ENCODE measurements around the gene SSBP3.
A peak's percentile ranks its signal among the peaks of the same experiment; 100 is the strongest.

SSBP3 gene

DNA sequence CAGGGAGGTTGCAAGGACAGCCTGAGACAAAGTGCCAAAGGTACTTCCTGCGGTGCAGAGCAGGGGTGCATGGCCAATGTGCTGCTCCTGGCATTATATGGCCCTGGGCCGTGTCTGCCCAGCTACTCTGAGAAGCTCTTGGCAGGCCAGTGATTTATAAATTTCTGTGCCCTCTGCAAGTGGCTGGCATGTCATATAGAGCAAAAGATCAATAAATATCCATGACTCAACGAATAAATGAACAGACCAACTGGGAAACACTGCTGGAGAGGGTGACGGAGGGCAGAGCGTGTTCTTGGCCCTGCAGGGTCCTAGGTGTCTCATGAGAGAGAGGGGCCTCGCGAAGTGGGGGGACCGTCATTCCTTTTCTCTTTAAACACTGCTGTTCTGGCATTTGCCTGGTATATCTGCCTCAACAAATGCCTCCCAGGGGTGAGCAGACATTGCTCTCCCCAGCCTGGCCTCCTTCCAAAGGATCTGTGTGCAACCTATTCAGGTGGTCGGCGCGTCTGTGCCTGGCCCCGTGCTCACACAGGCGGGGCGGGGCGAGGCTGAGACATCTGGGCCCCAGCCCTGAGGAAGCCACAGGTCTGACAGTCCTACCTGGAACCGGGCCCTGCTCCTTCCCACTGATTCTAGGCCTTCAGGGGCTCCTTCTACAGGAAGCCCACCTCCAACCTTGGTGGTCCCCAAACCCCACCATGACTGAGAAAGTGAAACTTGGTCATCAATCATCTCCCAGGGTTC lies 123.9 kb downstream of the SSBP3 start:
- no peak for DNase-seq

DNA sequence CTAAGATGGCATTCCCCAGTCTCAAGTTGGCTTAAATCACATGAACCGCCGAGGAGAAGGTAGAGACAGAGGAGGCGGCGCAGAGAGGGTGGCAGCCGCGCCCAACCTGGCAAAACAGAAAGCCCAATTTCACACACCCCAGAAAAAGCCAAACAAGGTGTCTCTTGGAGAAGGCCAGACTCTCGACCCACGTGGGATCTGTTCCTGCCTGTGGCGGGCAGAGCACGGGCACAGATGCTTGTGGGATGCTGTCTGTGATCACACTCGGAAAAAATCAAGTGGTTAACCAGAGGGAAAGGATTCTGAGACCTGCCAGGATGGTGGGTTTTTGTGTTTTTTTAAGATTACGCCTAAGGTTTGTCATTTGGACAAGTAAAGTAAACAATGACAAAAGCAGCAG lies 125.5 kb downstream of the SSBP3 start:
- DNase-seq, result no peak

DNA sequence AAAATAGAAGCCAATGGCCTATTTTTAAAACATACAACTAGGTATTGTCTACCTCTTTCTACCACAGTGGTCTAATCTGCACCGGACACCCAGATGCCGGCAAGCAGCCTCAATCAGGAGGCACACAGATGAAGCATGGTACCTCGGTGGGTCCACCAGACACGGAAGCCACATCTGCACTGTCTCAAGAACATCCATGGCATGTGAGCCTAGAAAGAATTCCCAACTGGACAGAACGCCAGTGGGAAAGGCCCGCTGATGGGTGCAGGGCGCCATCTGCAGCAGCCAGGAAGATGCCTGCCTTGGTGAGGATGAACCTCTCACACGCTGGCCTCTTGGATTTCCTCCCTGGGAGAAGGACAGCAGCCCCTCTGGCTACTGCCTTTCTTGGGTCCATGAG lies 126.7 kb downstream of the SSBP3 start:
- DNase-seq, result no peak

DNA sequence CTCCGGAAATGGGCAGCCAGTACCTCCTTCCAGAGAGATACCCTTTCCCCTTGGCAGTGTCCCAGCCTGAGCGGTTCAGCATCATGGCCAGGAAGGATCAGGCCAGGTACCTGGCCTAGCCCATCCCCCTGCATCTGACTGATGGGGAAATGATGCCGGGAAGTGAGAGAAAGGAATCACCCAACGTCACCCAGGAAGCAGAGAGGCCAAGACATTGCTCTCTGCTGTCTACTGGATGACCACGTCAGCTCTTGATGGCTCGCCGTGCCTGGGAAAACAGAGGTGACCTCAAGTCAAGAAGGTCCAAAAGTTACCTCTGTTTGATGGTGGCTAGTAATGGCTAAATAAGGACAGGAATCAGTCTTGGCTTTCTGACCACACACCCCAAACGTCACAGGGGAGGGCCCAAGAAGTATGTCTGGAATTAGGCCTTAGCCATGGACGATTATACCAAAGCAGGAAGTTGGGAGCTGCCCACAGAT lies 127.2 kb downstream of the SSBP3 start:
- no peak for DNase-seq

DNA sequence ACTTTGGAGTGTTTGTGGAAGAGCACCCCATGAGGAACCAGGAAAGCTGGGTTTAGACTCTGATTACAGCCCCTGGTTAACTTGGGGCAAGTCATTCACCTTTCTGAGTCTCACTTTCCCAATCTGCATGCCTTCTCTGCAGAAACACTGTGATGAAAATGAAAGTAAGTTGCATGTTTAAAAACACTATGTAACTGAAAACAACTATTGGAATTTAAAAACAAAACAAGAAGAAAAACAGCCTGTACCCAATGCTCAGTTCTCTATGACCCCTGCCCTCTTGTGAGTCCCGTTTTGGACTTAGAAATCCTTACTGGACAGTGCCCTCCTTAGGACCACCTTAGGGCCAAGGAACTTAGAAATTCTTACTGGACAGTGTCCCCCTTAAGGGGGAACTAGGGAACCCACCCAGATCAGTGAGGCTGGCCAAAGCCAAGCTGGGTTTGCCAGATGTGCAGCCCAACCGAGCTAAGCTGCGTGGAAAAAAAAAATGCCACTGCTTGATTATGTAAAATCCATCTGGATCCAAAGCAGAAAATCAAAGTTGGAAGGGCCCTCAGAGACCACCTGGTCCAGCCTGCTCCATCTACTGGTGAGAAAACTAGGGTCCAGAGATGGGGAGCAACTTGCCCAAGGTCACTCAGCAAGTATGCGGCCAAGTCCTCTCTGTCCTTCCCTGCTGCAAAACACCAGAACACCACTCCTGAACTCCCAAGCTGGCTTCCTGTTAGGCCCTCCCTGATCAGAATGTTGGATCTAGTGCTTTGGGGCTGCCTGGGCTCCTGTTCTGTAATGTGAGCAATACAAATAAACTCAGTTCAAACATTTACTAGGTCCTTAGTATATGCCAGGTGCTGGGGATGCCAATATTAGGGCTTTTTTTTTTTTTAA lies 128.5 kb downstream of the SSBP3 start:
- DNase-seq, result no peak

DNA sequence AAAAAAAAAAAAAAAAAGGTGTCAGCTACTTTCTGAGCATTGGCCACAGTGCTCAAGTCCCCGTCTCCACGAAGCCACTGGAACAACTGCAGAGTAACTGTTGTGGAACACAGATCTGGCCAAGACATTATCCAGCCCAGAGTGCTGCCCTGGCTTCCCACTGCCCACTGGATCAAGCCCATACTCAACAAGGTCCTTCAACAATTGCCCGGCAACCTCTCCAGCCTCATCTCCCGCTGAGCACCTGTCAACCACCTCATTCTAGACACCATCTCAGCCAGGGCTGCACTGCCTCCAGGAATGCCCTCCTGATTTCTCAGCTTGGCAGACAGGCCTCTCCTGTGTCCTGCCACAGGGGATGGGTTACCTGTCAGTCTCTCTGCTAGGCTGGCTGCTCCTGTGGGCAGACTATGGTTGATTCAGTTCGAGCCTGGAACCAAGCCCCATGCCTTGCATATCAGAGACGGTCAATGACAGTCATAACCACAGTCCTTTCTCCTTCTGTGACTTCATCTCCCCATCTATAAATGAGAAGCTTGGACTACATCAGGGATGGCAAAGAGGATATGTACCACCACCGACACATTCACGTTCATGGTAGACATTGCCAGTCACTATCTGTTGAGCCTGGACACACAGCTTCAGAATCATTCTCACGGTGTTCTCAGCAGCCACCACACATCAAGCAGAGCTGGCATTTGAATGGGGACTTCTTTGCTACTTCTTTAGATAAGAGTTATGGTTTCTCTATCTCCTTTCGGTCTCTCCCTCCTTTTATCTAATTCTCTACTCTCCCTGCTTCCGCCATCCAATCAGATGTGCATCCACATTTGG lies 129.4 kb downstream of the SSBP3 start:
- no peak for DNase-seq

DNA sequence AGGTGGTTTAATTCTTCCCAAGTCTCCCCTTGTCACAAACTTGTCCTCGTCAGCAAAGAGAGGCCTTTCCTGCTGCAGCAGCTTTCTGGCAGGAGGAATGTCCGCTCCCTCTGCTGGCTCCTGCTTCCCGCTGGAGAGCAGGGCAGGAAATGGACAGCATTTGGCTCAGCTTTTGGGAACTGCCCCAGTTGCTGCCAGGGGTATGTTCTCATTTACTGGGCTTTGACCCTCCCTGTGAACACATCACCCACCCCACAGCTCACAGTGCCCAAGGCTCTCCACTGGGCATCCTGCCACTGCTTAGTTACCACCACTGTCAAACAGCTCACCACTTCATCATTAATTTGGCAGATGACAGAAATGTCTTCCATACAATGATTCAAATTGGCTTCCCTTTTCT lies 130.8 kb downstream of the SSBP3 start:
- DNase-seq, result no peak

DNA sequence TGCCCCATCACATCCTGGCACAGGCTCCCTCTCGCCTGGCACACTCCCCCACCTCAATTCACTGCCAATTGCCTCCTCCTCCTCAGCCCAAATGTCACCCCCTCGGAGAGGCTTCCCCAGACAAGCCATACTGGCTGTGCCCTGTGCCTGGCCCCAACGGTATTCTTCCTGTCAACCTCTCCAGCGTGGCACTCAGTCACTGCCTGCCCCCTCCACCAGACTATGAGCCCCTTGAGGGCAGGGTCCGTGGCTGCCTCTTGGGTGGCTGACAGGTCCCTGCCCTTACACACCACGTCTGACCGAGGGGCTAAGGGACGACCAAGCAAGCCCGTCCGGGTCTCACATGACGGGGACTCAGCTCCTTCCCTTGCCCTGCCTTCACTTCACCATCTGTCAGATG lies 131.3 kb downstream of the SSBP3 start:
- DNase-seq, result no peak

DNA sequence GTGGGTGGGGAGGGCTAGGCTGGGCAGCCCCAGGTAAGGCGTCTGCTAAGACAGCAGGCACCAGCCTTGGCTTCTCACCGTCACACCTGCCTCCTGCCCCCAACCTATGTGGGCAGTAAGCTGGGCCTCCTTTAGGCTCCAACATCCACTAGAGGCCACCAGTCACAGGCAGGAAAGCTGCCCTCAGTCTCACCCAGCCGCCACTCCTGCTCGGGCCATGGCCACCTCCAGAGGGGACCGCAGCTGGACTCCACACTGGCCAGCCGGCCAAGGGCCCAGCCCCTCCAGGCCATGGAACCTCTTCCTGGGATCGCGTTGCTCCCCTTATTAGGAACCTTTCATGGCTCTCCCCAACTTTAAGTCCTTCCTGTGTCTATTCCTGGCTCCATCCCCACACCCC lies 131.7 kb downstream of the SSBP3 start:
- no peak for DNase-seq

DNA sequence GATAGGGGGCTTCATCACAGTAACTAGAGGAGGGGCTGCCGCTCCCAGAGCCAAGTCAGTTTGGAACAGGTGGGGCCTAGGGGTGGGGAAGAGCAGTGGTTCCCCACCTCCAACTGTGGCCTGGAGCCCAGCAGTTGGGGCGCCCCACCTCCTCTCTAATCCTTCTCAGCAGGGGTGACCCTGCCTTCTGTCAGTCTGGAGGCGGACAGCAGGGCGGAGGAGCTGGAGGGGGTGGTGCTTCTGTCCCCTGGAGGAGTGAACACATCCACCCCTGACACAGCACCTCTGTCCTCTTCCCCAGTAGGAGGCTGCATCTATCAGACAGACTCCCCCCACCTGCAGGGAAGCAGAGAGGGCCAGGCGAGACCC lies 132.4 kb downstream of the SSBP3 start:
- DNase-seq, result no peak

DNA sequence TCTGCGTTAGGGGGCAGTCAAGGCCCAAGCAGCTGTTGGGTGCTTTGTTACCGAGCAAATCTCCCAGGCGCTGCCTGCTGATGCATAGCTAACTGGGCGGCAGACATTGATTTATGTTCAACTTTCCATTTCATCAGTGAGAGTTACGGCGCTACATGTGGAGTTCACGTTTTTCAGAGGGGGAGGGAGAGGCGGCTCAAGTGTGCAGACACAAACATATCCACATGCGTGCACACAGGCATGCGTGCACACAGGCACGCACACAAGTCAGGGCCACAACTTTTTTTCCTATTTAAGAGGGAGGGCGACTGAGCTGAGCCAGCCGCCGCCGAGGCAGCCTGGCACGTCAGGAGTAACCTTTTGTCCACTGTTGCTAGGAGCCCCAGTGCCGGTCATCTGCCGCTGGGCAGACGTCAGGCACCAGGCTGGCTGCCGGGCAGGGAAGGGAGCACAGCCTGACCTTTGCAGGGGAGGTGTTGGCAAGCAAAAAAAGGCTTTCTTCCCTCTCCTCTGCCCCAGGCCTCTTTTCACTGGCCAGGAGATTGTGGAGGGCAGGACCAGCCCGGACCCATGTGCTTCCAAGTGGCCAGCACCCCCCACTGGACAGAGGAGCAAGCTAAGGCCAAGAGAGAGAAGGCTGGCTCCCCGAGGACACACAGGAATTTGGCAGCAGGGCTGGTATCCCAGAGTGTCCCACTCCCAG lies 133.0 kb downstream of the SSBP3 start:
- no peak for DNase-seq

DNA sequence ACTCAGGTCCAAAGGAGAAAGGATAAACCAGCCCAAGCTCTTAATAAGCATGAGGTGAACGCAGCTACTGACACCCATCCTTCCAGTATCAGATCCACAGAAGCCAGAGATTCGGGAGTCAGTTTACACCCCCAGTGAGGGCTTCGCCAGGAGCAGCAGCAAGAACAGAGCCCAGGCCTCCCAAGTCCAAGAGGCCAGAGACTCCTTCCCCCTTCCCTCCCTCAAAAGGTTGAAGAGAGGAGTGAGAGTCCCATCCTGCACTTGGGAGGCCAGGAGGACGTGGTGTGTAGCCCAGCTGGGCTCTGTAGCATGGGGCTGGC lies 133.5 kb downstream of the SSBP3 start:
- no peak for DNase-seq

DNA sequence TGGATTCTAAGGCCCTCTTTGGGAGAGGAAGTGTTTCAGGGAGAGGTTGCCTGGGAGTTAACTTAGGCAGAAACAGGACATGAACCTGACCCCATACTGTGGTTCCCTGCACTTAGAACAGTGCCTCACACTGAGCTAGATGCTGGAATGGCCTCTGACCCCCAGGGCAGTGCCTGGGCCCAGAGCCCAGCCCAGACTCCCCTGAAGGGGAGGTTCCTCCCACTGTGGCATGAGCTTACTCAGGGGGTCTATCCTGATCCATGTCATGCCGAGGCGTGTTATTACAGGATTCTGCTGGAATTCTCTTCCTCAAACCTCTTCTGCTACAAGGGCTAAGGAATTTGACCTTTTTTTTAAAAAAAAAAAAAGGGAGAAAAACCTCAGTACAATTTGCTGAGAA lies 134.1 kb downstream of the SSBP3 start:
- no peak for DNase-seq

DNA sequence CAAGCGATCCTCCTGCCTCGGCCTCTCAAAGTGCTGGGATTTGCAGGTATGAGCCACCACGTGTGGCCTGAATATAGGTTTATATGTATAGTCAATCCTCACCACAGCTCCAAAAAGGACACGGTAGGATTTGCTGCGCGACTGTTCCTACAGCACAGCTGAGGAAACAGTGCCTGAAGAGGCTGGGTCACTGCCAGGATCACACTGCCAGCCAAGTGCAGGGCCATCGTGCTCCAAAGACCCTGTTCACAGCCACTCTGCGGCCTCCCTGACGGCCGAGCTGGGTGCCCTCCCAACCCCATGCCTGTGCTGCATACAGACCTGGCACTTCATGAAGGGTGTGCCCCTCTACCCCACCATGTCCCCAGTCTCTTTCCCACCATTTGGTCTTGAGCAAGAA lies 134.9 kb downstream of the SSBP3 start:
- no peak for DNase-seq

DNA sequence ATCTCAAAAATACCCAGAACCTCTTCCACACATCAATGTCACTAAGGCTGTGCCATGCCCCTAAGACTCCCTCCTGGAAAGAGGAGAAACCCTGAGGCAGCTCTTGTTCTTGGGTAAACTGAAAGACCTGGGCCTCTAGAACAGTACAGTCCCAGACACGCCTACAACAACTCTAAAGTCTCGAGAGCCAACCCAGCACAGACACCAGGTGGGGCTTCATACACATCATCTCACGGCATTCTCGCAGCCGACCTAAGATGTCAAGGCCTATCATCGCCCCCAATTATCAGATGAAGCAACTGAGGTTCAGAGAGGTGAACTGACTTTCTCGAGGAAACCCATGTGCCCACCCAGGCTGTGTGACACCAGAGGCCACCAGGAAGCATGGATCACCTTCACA lies 135.7 kb downstream of the SSBP3 start:
- DNase-seq, result peak in 1 of 2 experiments; percentile 3

DNA sequence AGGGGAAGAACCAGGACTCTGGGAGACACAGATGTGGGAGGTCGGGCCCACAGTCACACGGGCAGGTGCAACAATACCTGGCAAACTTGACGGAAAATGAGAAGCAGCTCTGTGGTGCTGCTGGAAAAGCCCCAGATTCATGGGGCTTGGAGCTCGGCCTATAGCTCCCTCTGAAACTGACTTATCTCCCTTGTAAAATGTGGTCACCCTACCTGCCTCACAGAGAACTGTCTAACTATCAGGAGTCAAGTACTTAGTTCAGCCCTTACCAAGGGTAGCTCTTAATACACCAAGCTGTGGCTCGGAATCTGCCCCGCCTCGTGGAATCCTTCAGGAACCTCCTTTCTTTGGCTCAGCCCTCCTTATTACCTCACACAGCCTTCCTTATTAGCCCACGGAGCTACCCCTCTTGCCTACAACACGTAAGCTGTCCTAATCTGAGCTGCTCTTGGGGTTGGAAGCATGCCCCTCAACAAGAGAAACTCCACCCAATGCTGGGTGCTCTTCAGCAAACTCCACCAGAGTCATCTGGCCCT lies 137.4 kb downstream of the SSBP3 start:
- DNase-seq, result no peak

DNA sequence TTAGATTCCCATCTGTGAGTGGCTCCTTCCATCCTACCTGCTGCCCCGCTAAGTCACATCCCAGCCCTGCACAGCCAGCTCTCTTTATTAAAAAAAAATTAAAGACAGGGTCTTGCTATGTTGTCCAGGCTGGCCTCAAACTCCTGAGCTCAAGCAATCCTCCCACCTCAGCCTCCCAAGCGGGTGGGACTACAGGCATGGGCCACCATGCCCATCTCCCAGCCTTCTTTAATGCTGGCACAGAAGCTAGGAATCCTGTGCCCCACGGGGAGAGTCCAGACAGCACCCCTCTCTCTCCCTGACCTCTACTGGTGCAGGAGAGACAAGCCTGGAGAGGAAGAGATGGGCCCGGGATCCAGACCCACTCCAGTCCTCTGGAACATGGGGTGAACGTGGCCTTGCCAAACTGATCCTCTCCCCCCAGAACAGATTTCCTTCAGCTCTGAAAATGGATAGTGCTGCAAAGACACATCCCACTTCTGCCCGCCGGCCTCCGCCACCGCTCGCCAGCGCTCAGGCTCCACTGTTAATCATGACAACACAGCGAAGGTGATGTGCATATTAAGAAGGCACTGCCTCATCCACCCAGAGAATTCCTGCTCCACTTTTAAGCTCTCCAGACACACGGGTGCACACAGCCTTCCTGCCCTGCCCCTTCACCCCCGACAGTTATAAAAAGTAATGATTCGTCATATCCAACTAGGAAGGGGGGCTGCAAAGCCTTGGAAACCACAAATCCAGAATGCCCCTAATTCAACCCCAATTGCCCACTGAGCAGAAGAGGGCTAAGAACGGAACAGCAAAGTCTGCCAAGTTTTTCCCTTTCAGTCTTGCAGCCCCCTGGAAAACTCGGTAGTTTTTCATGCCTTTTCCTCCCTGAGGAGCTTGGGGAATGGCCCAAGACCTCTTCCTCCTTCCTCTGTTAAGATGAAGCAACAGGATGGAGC lies 138.1 kb downstream of the SSBP3 start:
- DNase-seq, result no peak

DNA sequence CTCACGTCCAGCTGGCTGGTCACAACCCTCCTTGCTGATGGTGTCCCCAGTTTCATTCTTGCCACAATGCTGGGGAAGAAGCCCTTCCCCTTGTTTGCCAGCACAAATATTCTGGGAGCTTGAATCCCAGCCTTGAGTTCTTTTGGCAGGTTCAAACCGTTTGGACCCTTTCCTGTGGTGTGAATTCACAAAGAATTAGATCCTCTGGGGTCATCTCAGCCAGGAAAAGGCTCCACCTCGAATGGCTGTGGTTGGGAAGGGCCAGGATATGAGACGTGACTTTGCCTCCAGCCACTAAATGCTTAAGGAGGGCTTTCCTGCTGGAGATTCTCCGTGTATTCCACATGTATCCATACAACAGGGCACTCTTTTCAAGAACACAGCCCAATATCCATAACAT lies 139.3 kb downstream of the SSBP3 start:
- DNase-seq, result no peak

DNA sequence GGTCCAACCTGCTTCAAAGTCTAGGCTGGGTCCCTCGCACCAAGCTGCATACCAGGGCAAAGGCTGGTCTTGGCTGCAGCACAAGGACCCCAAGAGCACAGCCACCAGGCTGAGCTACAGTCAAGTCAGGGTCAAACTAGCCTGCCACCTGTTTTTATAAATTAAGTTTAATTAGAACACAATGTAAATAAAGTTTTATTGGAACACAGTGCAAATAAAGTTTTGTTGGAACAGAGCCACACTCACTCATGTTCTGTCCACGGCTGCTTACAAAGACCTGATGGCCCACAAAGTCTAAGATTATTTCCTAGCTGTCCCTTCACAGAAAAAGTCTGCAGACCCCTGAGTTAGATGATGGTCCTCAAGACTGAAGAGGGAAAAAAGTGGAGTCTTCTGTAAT lies 140.0 kb downstream of the SSBP3 start:
- DNase-seq, result no peak

DNA sequence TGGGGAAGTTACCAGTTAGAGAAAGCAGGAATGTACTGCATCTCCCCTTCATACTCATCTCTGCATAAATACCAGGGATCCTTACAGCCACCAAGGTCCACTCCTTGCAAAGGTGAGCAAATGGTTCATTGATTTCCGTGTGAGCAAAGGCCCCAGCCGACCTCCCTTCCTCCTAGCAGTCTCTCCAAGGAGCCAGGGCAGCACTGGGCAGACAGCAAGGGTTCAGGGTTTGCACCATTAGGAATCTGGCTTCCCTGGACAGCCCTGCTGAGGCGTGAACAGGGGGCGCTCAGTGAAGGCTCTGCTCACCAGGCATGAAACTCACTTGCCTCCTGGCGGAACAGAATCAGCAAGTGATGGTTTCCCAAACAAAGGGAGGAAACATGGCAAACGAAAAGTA lies 140.5 kb downstream of the SSBP3 start:
- DNase-seq, result no peak

DNA sequence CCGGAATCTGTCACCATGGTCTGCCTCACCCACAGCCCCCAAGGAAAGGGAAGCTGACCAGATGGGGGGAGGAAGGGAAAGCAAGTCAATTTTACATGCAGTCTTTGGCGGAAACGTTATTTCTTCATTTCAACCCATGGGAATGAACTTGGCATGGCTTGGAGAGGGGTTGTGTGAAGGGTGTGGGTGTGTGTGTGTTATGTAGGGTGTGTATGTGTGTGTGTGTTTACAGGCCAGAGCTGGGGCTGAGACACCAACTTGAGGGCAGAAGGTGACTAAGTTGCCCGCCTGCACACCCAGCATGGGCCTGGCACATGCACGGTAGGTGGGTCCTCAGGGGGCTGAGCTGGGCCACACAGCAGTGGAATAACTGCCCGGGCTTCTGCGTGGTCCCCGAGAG lies 141.1 kb downstream of the SSBP3 start:
- no peak for DNase-seq
